GM18511 (cell line): ENCODE measurements around the gene IGF1R.
A peak's percentile ranks its signal among the peaks of the same experiment; 100 is the strongest.

Experiments used
- ATAC-seq: cut with Tn5 transposase; IDR thresholded peaks from one replicate; pipeline ENCODE4 v1.9.1; 2021; ENCODE audit warnings: mild to moderate bottlenecking, moderate library complexity; ENCODE audit not compliant: unreplicated experiment

The IGF1R gene

DNA sequence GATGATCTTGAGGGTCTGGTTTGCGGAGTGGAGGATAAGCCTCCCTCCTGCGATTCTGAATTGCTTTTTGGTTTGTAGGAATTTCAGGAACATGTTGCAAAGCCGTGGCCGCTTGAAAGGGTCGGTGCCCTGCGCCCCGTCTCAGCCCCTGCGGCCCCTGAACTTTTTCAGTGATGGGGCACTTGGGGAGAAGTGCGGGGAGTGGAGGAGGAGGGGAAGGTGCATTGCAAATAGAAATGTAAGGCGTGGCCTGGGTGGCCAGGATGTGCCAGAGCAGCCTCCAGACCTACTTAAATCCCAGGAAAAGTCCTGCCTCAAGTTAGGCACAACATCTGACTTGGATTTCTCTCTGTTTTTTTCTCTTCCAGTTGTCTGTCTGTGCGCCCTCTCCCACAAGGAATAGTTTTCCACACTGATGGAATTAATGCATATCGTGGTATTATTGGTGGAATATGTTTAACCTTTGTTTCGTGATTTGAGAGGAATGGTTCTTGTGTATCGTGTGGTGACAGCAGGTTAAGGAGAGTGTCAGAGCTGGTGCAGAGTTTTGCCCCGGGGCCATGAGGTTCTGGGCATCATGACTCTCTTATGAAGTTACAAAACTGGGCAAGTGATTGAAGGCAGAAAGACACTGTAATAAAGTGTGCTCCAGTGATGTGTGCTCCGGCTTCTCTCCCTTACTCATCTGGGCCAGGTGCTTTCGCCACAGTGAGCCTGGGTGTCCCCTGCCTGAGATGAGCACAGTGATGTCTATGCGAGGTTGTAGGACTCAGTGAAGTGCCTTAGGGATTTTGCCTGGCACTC lies 205.5 kb downstream of the IGF1R start:
- ATAC-seq = no peak

DNA sequence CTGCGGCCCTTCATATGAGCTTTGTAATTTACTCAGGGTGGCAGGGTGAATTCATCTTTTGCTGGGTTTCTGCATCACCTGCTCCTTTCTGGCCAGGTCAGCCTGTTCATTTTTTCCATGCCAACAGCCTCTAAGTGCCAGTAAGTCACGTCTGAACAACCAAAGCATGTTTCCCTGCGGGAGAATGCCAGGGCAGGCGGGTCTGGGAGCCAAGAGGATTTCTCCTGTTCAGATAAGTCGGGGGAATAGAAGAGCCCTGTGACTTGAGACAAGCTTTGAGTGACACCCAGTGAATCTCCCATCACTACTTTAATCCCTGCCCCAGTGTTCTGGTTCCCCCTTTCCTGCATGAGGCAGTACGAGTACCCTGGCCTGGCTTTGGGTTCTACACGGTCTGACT lies 206.2 kb downstream of the IGF1R start:
- ATAC-seq = no peak

DNA sequence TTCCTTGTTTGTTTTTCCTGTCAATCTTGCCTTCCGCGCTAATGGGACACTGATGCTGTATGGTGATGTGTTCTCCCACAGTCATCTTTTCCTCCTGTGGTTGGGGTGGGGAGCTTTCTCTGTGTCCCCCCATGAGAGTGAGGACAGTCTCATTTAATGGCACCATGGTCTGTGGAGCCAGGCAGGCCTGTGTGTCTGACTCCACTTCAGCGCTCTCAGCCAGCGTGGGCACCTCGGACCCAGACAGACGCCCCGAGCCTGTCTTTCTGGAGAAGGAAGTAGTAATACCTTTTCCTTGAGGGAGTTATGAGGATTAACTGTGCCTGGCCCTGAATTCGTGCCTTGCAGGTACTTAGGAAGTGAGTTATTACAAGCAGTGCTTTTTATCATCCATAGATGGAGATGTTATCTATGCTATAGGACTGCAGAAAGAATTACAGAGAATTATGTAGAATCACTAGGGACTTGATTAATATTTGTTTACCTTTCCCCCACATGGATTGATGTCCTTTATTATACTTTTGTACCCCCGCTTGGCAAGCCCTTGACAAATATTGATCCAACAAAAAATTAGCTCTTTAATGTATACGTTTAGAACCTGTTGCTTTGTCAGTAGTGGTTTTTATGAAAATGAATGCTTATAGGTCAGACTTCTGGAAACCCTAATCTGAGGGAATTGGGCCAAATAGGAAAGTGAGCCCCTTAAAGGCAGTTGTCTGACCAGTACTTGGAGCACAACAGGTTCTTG lies 206.9 kb downstream of the IGF1R start:
- no peak for ATAC-seq

DNA sequence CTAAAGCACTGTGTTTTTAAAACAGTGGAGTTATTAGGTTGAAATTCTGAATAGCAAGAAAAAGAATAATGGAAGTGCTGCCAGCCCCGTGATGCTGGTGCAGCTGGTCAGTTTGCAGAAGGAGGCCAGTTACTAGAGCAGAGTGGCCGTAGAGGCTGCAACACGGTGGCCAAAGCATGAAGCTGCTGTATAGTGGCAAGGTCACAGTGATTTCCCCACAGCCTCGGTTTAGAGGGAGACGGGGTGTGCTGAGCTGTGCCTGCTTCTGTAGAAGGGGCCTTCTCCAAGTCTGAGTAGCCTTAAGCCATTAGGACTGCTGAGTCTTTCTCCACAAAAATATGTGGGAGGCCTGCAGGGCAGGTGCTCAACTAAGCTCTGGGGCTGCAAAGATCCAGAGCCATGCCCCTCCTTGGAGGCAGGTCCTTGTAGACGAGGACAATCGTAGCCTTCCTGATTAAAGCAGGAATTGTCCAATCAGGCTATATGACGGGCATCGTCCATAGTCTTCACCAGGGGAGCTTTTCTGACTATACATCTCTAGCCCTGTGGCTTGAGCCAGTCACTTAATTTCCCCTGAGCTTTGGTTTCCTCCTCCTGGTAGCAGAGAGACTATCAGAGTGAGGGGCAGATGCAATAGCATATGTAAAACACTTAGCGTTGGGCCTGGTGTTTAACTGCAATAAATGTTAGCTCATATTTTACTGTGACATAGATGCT lies 207.6 kb downstream of the IGF1R start:
- no peak for ATAC-seq

DNA sequence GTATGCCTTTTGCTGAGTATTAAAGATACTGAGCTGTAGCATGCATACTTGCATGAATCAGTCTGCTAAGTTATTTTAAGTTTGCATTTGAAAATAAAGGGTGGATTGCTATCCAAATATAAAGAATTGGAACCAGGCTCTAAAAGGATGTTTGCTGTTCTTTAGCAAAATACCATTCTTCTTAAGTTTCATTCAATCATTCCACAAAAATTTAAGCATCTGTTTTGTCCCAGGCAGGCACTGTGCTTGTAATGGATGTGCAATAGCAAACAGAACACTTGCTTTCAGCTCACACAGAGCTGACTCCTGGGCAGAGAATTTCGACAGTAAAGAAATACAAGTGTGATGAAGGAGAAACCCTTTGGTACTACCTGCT lies 208.2 kb downstream of the IGF1R start:
- ATAC-seq = no peak

DNA sequence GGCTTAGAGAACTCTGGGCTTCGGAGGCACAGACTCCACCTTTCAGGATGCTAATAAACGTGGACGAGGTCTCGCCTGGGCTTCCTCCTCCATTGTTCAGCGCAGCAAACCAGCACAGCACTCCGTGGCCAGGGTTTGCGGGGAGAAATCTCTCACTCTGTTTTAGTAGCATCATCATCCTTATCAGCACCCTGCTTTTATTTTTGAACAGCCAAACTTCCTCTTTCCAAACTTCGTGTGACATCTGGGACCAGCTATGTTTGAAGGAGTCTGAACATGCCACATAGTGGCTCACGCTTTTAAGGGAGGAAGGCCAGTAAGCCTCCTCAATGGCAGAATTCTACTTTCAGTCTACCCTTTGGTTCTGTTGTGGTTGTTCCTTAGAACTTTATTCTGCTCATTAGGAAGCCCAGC lies 210.3 kb downstream of the IGF1R start:
- no peak for ATAC-seq

DNA sequence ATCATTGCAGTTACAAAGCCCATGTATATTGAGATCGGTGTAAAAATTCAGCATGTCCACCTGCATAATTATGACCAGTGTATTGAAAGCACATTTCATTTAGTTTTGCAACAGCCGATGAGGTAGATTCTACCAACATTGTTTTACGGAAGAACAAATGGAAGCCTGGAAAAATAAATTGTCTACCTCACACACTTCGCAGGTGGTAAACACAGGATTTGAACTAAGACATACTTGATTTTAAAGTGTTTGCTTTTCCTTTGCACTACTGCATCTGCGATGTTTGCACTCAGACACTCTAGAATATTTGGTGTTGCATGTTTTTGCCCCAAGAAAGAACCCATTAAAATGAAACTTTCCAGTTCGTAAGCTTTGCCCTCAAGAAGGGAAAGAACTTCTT lies 210.8 kb downstream of the IGF1R start:
- ATAC-seq = no peak

DNA sequence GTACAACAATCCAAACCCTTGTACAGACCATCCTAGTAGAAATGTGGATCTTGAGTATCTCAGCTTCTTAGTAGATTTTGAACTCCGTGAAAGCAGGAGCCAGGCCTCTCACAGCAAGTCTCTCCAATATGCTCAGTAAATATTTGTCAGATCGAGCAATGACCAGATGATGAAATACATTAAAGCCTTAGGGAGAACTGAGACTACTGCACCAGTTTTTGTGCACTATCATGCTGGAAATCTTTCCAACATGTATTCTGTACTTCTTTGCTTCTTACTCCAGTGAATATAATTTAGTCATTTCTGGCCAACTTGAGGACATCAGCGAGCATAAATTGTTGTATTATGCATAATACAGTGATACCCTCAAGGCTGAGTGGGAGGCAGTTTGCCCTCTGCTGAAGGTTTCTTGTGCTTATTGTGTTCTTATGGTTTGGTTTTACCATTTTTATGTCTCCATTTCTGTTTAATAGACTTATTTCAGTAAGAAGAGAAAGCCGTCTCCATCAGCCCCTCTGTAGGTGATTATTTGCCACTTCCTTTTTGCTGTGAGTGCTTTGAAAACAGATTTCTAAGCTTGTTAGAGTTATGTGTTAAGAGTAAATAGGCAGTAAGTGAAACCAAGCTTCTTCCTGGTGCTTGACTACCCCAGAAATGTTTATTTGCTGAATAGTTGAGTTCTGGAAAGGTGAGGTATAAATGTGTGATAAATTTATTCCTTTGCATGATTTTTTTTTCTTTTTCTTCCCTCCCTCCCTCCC lies 212.1 kb downstream of the IGF1R start:
- ATAC-seq = no peak

DNA sequence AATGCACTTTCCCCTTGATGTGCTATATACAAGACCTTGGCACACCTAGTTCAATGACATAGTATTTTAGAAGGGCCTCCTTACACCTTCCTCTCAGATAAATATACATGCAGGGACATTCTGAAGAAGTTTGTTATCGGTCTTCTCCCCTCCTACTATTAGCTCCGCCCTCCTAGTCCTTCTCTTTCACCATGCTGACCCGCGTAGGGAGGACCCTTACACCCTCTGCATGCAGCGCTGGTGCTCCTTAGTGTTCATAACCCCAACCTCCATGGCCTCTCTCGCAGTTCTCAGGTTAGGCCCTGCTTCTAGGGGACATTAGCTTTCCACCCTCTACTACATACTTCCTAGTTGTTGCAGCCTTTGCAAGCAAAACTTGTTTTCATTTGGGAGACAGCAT lies 212.8 kb downstream of the IGF1R start:
- ATAC-seq = no peak

DNA sequence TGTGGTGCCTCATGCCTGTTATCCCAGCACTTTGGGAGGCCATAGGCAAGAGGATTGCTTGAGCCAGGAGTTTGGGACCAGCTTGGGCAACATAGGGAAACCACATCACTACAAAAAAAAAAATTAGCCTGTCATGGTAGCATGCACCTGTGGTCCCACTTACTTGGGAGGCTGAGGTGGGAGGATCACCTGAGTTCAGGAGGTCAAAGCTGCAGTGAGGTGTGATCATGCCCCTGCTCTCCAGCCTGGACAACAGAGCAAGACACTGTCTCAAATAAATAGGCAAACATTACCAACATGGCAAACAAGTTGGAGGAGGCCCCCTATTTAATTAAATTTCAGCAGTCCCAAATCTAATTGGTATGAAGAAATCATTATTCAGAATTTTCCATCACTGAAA lies 215.6 kb downstream of the IGF1R start:
- ATAC-seq = no peak

DNA sequence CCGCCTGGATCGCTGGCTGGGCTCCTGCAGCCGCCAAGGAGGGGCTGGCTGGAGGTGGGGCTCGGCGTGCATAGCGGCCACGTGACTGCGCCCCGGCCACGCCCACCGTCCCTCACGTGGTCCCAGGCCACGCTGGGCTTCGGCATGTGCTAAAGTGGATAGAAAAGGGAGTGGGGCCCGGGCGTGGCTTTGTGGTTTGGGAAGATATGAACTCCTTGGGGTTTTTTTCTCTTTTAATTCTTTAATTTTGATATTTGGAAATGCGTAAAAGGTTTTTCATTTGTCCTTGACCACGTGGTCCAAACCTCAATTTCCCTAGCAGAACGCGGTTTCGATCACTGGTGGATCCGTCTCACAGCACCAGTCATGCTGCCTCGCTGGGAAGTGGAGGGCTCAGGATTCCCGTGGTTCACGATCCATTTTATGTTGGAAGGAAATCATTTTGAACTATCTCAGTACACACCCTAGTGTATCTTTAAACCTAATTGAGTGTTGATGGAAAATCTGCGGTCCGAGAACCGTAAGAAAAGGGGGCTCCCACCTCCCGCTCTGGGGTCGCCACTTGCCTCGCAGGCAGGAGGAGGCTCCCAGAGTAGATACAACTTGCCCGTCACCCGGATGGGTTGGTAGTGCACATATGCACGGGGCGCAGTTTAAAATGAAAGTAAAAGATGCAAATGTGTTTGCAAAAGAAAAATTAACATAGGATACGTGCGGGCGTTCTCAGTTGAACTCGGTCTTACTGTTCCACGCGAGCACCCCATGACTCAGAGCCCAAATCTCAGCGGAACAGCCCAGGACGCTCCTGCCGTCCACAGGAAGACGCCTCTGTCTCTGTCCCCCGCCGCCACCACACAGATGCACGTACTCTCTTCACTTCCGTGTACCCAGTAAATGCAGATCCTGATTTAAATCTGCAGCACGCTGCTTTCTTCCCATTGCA lies 217.3 kb downstream of the IGF1R start:
- peak; percentile 90 for ATAC-seq

DNA sequence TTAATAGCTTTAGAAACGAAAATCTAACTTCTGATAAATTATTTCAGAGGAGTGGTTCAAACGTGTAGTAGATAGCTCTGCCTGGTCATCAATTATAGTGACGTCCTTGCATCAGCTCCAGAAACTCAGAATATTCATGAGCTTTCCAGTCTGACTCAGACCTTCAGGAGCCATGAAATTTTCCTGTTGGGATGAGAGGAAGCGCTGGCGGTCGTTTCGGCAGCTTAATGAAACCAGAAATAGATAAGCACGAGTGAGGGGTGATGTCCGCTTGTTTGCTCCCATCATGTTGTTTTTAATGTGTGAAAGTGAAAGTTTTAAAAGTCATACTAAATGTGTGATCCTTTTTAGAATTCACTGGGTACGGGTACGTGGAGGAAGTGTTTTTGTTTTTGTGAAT lies 218.2 kb downstream of the IGF1R start:
- no peak for ATAC-seq

DNA sequence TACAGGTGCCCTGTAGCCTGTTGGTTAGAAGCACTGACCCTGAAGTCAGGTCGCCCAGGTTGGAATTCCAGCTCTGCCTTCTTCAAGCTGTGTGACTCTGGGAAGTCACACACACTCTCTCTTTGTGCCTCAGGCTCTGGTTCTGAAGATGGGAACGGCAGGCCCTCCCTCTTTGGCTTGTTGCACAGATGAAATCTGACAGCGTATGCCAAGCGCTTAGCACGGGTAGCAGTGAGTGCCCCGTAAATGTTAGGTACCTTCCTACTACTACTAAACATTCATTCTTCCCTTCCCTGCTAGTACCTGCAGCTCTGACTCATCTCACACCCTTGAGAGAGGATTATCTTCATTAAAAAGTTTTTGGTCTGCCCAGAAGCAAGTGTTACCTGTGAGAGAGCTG lies 220.2 kb downstream of the IGF1R start:
- ATAC-seq = no peak

DNA sequence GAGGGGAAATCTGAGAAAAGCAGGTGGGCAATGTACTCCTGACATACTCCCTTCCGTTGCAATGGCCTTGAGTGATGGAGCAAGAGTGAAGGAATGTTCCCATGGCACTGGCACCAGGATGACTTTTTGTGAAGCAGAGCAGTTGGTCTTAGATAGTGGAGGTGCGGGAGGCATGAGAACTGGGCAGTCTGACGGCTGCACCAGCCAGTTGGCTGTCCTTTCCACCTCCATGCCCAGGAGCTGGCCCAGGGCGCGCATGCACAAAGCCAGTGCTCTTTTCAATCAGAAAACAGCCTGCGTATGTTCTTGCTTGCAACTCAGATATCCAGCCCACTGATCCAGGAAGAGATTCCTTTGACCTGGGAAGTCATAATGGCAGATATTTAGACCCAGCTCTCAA lies 222.4 kb downstream of the IGF1R start:
- no peak for ATAC-seq

DNA sequence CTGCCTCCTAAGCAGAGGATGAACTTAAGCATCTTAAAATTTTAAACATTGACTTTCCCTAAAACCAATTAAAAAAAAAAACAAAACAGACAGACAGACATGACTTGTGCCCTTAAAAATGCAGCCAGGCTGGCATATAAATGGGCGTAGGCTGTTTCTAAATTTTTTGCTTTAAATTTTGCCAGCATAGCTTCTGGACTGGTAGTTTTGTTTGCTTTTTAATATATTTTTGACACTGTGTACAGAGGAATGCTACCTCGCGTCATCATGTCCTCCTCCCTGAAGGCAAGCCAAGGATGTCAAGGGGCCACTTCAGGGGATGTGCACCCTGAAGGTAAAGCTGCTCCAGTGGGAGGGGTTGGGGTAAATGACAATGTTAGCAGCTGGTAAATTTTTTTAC lies 224.4 kb downstream of the IGF1R start:
- ATAC-seq = no peak

DNA sequence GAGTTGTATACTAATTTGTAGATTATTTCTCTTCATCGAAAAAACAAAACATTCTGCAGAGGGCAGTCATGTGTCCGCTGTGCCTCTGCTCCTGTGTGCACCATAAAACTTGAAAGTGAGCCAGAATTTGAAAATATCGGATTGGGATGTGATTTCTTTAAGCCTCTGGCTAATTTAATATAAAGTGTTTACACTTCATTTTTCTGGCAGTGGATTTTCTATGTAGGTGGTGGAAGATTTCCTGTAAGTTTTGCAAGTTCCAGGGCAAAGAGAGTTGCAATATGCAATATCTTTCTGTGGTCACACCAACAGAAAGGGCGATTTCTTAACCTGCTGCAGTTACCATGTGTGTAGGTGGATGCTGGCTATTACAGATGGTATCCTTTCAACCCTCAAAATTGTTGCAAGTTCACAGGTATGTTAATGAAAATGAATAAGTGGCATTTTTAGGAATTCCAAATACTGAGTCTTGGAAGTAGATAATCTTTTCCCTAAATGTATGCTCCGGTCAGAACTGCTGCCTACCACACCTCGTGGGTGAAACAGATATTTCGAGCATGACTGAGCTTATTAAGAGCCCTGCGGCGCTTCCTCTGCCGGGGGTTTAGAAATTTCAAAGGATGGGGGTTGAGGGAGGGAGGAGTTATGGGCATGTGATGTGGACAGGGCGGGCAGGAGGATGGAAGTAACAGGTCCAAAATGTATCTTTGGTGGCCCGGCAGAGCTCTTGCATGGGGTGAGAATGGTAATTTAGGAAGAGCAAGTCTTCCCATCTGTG lies 225.3 kb downstream of the IGF1R start:
- ATAC-seq = peak; percentile 82

DNA sequence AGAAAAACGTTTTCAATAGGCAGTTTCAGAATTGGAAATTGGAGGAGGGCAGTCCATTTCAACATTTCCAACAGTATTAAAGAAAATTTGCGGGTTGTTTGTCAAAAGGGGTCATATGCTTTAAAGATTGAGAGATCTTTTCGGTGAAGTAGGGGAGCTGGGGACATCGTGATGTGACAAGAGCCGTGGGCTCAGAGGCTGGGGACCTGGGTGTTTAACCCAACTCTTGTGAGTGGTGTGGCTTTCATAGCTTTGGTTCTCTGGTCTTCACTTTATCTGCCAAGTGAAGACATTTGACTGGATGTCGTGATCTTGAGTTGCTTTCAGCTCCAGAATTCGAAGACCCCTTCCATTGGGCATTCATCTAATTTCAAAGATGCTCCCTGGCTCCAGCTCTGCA lies 226.0 kb downstream of the IGF1R start:
- ATAC-seq = no peak

DNA sequence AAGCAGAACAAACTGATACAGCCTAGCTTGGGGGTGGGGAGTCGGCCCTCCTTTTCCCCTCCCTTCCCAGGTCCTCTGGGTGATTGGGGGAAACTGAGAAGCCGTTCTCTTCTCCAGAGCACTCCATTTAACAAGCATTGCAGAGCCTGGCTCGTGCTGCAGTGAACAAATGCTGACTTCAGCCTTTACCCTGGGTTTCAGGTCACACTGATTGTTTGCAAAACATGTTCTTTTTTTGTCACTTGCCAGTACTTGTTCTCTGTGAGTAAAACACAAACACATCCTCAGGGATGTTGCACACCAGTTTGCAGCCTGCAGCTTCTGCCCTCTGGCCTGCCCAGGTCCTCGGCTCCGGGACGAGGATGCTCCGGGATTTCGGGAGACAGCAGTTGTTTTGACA lies 226.4 kb downstream of the IGF1R start:
- ATAC-seq = no peak

DNA sequence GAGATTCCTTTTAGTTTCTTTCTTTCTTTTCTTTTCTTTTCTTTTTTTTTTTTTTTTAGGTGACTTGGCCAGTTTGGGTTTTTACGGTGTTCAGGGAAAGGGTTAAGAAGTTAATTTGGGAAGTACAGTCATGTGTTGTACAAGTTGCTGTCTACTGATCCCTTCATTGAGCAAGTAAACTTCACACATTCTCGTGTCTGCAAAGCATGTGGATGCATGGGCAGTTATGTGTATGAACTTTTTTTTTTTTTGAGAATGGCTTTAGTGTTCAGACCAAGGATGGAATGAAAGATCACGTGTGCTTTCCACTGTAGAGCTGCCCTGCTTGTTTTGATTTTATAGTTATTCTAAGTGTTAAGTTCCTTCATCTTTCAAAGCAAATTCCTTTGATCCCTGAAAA lies 227.0 kb downstream of the IGF1R start:
- ATAC-seq = no peak
